AG04449 (cell line): ENCODE data around the gene LRMDA.
"Not testable (repeated sequence)": the region's sequence is repeated elsewhere in the genome, so short reads cannot be mapped to it uniquely, and the experiment has no call there.

Experiments used
- CTCF ChIA-PET: fragments of 350-600 bp; formaldehyde crosslinking; extraction: SDS; loops from one replicate; lab custom pipeline; 2021; ENCODE audit warnings: antibody characterized with exemption; lab: Yijun Ruan, JAX
- POLR2A ChIA-PET: fragments of 400-600, 350-600 bp; formaldehyde crosslinking; extraction: SDS; loops from one replicate; lab custom pipeline; 2020; ENCODE audit warnings: antibody characterized with exemption, inconsistent platforms; lab: Yijun Ruan, JAX
- DNase-seq: peaks from one replicate; pipeline ENCODE4 v3.0.0-alpha.2; 2010; ENCODE audit warnings: low read depth, low spot score
- H3K4me3 ChIP-seq: 2 replicates; pipeline ENCODE4 v1.5.1; 2011; ENCODE audit warnings: low read depth, mild to moderate bottlenecking, control low read depth, low read length
- TF ChIP-seq, protein P1 (sequence below): IDR thresholded peaks from one replicate; pipeline ENCODE4 v1.5.1; 2011; ENCODE audit warnings: mild to moderate bottlenecking, moderate library complexity, low read length, control low read depth, inconsistent platforms; ENCODE audit not compliant: insufficient read depth; ENCODE audit errors: missing control alignments

Gene LRMDA

DNA sequence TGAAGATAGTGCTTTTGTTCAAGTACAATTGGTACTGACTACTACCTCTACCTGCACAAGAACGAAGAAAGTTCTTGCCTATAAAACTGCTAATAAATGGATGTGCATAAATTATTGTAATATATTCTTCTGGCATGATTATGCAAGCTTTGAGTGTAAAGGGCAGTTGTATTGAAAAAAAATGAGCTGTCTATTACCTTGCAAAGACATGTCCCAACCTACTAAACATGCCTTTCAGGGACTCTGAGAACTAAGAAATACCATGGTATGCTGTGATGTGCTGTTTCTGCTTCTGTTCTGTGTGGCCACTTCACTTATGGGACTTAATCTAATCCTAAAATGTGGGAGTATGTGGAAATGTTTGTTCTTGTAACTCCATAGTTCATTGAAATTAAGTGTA lies 1083.4 kb downstream of the LRMDA start:
- ChIA-PET CTCF (interaction anchor here (0.6 to 0.8 kb wide), 2 partner anchors 10 to 33 kb away, joined by 3 read pairs; no protein-coding TSS in a partner anchor), POLR2A (no interaction called here)
- DNase-seq = no peak
- H3K4me3 ChIP-seq = no peak overlapping the region
- TF ChIP-seq, protein P1, sequence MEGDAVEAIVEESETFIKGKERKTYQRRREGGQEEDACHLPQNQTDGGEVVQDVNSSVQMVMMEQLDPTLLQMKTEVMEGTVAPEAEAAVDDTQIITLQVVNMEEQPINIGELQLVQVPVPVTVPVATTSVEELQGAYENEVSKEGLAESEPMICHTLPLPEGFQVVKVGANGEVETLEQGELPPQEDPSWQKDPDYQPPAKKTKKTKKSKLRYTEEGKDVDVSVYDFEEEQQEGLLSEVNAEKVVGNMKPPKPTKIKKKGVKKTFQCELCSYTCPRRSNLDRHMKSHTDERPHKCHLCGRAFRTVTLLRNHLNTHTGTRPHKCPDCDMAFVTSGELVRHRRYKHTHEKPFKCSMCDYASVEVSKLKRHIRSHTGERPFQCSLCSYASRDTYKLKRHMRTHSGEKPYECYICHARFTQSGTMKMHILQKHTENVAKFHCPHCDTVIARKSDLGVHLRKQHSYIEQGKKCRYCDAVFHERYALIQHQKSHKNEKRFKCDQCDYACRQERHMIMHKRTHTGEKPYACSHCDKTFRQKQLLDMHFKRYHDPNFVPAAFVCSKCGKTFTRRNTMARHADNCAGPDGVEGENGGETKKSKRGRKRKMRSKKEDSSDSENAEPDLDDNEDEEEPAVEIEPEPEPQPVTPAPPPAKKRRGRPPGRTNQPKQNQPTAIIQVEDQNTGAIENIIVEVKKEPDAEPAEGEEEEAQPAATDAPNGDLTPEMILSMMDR = no peak

GRCh38 chr10:76522547-76522946 lies 1091.1 kb downstream of the LRMDA start:
- TF ChIP-seq, protein P1 = no peak
- ChIA-PET POLR2A (no interaction called here), CTCF (interaction anchor here (1.5 kb wide), 1 partner anchor 12 kb away, joined by 4 read pairs; no protein-coding TSS in a partner anchor)
- DNase-seq = no peak
- no peak overlapping the region for H3K4me3 ChIP-seq

DNA sequence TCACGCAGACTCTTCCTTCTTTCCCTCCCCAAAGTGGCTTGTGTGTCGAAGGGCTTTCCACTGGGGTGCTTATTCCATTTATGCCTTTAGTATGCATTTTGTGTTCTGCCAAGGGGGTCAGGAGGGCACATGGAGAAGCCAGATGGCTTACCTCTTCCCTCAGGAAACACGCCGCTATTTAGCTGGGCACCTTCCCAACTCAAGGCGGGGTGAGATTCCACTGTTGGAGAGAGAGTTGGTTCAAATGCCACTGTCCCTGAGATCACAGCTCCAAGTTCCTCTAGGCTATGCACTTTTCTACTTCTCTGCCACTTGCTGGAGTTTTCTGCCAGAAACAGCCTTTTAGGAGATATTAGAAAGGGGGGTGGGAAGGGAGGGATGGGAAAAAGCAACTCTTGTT lies 1091.8 kb downstream of the LRMDA start:
- CTCF ChIA-PET = no interaction called here
- POLR2A ChIA-PET = no interaction called here
- no peak for DNase-seq
- no peak overlapping the region for H3K4me3 ChIP-seq
- TF ChIP-seq, protein P1 = no peak

- ChIA-PET POLR2A (no interaction called here), CTCF (interaction anchor here (0.8 kb wide), 1 partner anchor 23 kb away, joined by 4 read pairs; no protein-coding TSS in a partner anchor)
- TF ChIP-seq, protein P1 = no peak
- no peak overlapping the region for H3K4me3 ChIP-seq
- DNase-seq = no peak
Measured at GRCh38 chr10:76523791-76524351, 1092.4 kb downstream of the LRMDA start.

GRCh38 chr10:76526833-76527232 lies 1095.4 kb downstream of the LRMDA start:
- DNase-seq, POLR2A ChIA-PET, H3K4me3 ChIP-seq, CTCF ChIA-PET: not testable (repeated sequence)

DNA sequence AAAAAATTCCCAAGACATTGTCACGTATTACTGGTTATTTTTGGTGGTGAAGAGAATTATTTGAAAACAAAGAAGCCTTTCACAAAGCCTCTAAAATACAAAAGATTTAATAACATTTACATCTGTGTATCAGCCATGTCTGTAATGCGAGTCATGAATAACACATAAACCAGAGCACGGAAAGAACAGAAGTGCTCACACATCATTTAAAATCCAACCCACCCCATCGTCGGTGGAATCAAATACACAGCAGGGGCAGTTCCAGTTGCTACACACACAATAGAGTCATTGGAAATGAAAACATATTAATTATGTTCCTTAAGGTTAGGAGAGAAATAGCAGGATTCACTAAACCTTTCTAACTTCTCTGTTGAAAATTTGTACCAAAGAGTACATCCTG lies 1108.9 kb downstream of the LRMDA start:
- DNase-seq = no peak
- TF ChIP-seq, protein P1 = no peak
- ChIA-PET POLR2A (no interaction called here), CTCF (no interaction called here)
- no peak overlapping the region for H3K4me3 ChIP-seq

- no peak overlapping the region for H3K4me3 ChIP-seq
- TF ChIP-seq, protein P1 = no peak
- CTCF ChIA-PET = no interaction called here
- POLR2A ChIA-PET = no interaction called here
- DNase-seq = no peak
Measured at GRCh38 chr10:76540786-76541185, 1109.4 kb downstream of the LRMDA start.
